ENCODE results near the gene TEX50. TPM values are rescaled to one million over a fixed set of nuclear protein-coding genes. Genes with fewer than 3 reads are reported as not detected.
"Not testable (repeated sequence)": the region's sequence is repeated elsewhere in the genome, so short reads cannot be mapped to it uniquely, and the experiment has no call there.

TEX50 gene
- total RNA-seq, 1 donor, result not detected

DNA sequence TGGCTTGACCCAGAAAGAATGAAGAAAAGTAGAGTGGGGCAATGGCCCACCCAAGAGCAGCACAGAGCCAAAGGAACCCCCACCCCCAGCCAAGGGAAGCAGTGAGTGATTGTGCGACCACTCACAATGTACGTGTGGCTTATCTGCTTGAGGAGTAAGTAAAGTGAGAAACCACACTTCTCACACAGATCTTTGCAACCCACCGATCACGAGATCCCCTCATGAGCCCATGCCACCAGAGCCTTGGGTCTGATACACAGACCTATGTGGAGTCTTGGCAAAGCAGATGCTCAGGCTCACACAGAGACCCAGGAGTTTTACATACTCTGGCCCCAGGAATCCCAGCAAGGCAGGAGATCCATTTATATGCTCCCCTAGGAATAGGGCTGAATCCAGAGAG lies 18.3 kb upstream of the TEX50 start:
- H3K4me3 ChIP-seq (ENCODE audit: insufficient read depth, low read length), result no peak overlapping the region
- no peaks in the 10 kb centered on the region for H3K27me3 ChIP-seq (ENCODE audit: insufficient read depth, low read length)
- TF ChIP-seq, protein P1, sequence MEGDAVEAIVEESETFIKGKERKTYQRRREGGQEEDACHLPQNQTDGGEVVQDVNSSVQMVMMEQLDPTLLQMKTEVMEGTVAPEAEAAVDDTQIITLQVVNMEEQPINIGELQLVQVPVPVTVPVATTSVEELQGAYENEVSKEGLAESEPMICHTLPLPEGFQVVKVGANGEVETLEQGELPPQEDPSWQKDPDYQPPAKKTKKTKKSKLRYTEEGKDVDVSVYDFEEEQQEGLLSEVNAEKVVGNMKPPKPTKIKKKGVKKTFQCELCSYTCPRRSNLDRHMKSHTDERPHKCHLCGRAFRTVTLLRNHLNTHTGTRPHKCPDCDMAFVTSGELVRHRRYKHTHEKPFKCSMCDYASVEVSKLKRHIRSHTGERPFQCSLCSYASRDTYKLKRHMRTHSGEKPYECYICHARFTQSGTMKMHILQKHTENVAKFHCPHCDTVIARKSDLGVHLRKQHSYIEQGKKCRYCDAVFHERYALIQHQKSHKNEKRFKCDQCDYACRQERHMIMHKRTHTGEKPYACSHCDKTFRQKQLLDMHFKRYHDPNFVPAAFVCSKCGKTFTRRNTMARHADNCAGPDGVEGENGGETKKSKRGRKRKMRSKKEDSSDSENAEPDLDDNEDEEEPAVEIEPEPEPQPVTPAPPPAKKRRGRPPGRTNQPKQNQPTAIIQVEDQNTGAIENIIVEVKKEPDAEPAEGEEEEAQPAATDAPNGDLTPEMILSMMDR (IDR thresholded peaks at IDR 0.05; ENCODE audit: extremely low read depth, low read depth, low read length), result no peak
- H3K9me3 ChIP-seq (ENCODE audit: low read depth, low read length), result no peaks in the 10 kb centered on the region
- H3K79me2 ChIP-seq (ENCODE audit: insufficient read depth, low read length), result no peaks in the 10 kb centered on the region
- DNase-seq (ENCODE audit: insufficient read length, low spot score, missing footprints), result no peak
- no peak overlapping the region for H3K4me2 ChIP-seq (ENCODE audit: insufficient read depth, low read length)
- H2AFZ ChIP-seq (ENCODE audit: low read length), result no peak overlapping the region
- no peaks in the 10 kb centered on the region for H3K4me1 ChIP-seq (ENCODE audit: insufficient read depth, low read length)
- H3K27ac ChIP-seq (ENCODE audit: low read depth, low read length), result no peak overlapping the region
- no peaks in the 10 kb centered on the region for H3K36me3 ChIP-seq (ENCODE audit: insufficient read depth, low read length)
- H4K20me1 ChIP-seq (ENCODE audit: insufficient read depth, low read length), result no peaks in the 10 kb centered on the region

DNA sequence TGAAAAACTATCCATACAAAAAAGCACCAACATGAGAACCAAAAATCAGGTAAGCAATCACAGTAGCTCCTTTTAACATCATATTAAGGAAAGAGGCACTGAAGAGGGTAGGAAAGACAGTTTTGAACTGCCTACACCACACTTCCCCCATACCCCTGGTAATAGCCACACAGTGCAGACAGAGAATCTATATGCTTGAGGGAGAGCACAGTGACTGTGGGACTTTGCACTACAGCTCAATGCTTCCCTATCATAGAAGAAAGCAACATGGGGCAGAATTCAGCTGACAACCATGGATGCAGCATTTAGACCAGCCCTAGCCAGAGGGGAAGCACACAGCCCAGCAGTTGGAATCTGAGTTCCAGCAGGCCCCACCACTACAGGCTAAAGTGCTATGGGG lies 7.9 kb upstream of the TEX50 start:
- H3K27me3 ChIP-seq (ENCODE audit: insufficient read depth, low read length), result no peaks in the 10 kb centered on the region
- no peak overlapping the region for H3K4me3 ChIP-seq (ENCODE audit: insufficient read depth, low read length)
- H2AFZ ChIP-seq (ENCODE audit: low read length), result no peak overlapping the region
- no peak overlapping the region for H3K27ac ChIP-seq (ENCODE audit: low read depth, low read length)
- DNase-seq (ENCODE audit: insufficient read length, low spot score, missing footprints), result no peak
- no peaks in the 10 kb centered on the region for H3K79me2 ChIP-seq (ENCODE audit: insufficient read depth, low read length)
- no peak overlapping the region for H3K4me2 ChIP-seq (ENCODE audit: insufficient read depth, low read length)
- H3K9me3 ChIP-seq (ENCODE audit: low read depth, low read length), result no peaks in the 10 kb centered on the region
- H3K4me1 ChIP-seq (ENCODE audit: insufficient read depth, low read length), result no peaks in the 10 kb centered on the region
- TF ChIP-seq, protein P1 (IDR thresholded peaks at IDR 0.05; ENCODE audit: extremely low read depth, low read depth, low read length), result no peak
- H4K20me1 ChIP-seq (ENCODE audit: insufficient read depth, low read length), result no peaks in the 10 kb centered on the region
- H3K36me3 ChIP-seq (ENCODE audit: insufficient read depth, low read length), result no peaks in the 10 kb centered on the region

DNA sequence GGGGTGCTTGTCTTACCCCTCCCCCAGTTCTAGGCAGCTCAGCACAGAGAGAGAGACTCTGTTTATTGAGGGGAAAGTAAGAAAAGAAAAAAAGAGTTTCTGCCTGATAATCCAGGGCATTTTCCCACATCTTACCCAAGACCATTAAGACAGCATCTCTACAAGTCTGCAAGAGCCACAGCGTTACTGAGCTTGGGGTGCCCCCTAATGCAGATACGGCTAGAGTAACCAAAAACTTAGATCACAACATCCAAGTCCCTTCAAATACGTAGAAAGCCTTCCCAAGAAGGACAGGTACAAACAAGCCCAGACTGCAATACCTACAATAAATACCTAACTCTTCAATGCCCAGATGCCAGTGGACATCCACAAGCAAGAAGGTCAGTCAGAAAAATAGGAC lies 6.2 kb upstream of the TEX50 start:
- DNase-seq (ENCODE audit: insufficient read length, low spot score, missing footprints), result no peak
- Histone ChIP-seq H3K4me3 (ENCODE audit: insufficient read depth, low read length) (no peak overlapping the region), H4K20me1 (ENCODE audit: insufficient read depth, low read length) (no peaks in the 10 kb centered on the region)

DNA sequence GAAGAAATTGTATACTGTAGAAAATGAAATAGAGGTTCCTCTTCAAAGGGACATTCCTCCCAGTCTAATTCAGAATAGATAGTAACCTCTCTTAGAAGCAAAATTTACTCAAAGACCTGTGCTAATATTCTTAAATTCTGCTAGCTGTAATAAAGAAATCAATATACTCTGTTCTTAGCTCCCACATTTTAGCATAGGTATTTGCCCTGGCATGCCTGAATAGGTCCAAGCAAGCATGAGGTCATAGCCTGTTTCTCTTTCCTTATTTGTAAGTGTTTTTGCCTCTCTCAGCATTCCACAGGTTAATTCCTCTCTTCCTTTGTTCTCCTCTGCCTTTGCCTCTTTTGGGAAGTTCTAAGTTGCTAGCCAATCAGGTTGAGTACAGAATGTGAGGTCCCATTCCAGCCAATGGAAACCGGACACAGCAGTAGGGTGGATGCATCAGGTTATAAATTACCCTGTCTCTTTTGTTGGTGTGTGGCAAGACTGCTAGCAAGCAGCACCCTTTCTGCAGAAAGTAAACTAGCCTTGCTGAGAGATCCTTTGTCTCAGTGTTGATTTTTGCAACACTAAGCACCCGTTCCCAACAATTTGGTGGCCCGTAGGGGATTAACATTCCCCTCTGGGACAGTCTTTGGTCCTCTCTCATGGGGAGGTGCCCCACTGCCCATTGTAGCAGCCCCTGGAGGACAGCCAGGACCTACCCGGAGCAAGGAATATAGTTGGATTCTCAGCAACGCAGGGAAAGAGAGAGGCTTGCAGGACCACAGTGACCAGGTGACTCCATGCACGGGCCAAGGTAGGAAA lies 2.3 kb downstream of the TEX50 start:
- H3K4me1 ChIP-seq (ENCODE audit: insufficient read depth, low read length); H3K9me3 ChIP-seq (ENCODE audit: low read depth, low read length); H4K20me1 ChIP-seq (ENCODE audit: insufficient read depth, low read length); H3K4me2 ChIP-seq (ENCODE audit: insufficient read depth, low read length); H3K27me3 ChIP-seq (ENCODE audit: insufficient read depth, low read length); H3K79me2 ChIP-seq (ENCODE audit: insufficient read depth, low read length); H3K4me3 ChIP-seq (ENCODE audit: insufficient read depth, low read length); H3K36me3 ChIP-seq (ENCODE audit: insufficient read depth, low read length); DNase-seq (ENCODE audit: insufficient read length, low spot score, missing footprints); H2AFZ ChIP-seq (ENCODE audit: low read length); H3K27ac ChIP-seq (ENCODE audit: low read depth, low read length): not testable (repeated sequence)

More for the DNA sequence above, 6.2 kb upstream of the TEX50 start:
- Histone ChIP-seq H3K9me3 (ENCODE audit: low read depth, low read length) (no peaks in the 10 kb centered on the region), H3K36me3 (ENCODE audit: insufficient read depth, low read length) (no peaks in the 10 kb centered on the region), H2AFZ (ENCODE audit: low read length) (no peak overlapping the region), H3K27me3 (ENCODE audit: insufficient read depth, low read length) (no peaks in the 10 kb centered on the region), H3K27ac (ENCODE audit: low read depth, low read length) (no peak overlapping the region), H3K79me2 (ENCODE audit: insufficient read depth, low read length) (no peaks in the 10 kb centered on the region), H3K4me1 (ENCODE audit: insufficient read depth, low read length) (no peaks in the 10 kb centered on the region), H3K4me2 (ENCODE audit: insufficient read depth, low read length) (no peak overlapping the region)
- TF ChIP-seq, protein P1 (IDR thresholded peaks at IDR 0.05; ENCODE audit: extremely low read depth, low read depth, low read length), result no peak

All from osteoblast (primary cell).